ENCODE data around the gene SHF. TPM values are rescaled to one million over a fixed set of nuclear protein-coding genes. Genes with fewer than 3 reads are reported as not detected.

The SHF gene
- total RNA-seq, 1 experiment from 2014 or later: 21.7 TPM

- Histone ChIP-seq H3K79me2 (ENCODE audit: insufficient read depth, low read length) (peaks cover 3% of the 10 kb centered on the region; the same call in 1 of the 2 replicates), H3K14ac (ENCODE audit: insufficient read depth, low read length) (no peak overlapping the region), H3K4me2 (ENCODE audit: insufficient read depth, insufficient read length, low read length) (no peak overlapping the region), H4K20me1 (ENCODE audit: control insufficient read depth, insufficient read depth, insufficient read length) (no peaks in the 10 kb centered on the region), H3K79me1 (ENCODE audit: insufficient read depth, low read depth, low read length, poor library complexity, severe bottlenecking) (peaks cover 13% of the 10 kb centered on the region), H3K4me1 (ENCODE audit: insufficient read depth, low read length) (peaks cover 21% of the 10 kb centered on the region), H2AFZ (ENCODE audit: low read length) (no peak overlapping the region), H2BK12ac (ENCODE audit: insufficient read length, low read depth, low read length) (no peak overlapping the region), H3K9ac (ENCODE audit: extremely low read depth, insufficient read length, low read length) (no peak overlapping the region), H3K23ac (ENCODE audit: insufficient read length, low read depth, low read length) (no peak overlapping the region), H2BK5ac (ENCODE audit: insufficient read length, low read length) (no peak overlapping the region), H2BK120ac (ENCODE audit: low read depth, low read length, poor library complexity, severe bottlenecking) (no peak overlapping the region), H3T11ph (ENCODE audit: low read length) (no peak overlapping the region), H3K27me3 (ENCODE audit: insufficient read depth, low read length) (peaks cover 6% of the 10 kb centered on the region; the same call in 1 of the 2 replicates), H3K18ac (ENCODE audit: insufficient read length, low read depth, low read length) (no peak overlapping the region), H3K56ac (ENCODE audit: insufficient read length, low read depth, low read length) (no peak overlapping the region), H2AK5ac (ENCODE audit: insufficient read length, low read length) (no peak overlapping the region), H4K5ac (ENCODE audit: insufficient read length, low read depth, low read length) (no peak overlapping the region), H4K8ac (replicated peaks; ENCODE audit: insufficient read length, low read depth, low read length) (no peak overlapping the region), H3K23me2 (ENCODE audit: insufficient read length, low read depth, low read length, poor library complexity, severe bottlenecking) (peaks cover 5% of the 10 kb centered on the region), H2BK20ac (ENCODE audit: low read depth, low read length, poor library complexity, severe bottlenecking) (no peak overlapping the region), H3K27ac (ENCODE audit: insufficient read length, low read depth, low read length) (no peak overlapping the region), H2BK15ac (ENCODE audit: low read depth, low read length) (no peak overlapping the region), H3K9me3 (ENCODE audit: control insufficient read depth, low read depth, low read length) (no peaks in the 10 kb centered on the region), H4K91ac (ENCODE audit: insufficient read length, low read depth, low read length) (no peak overlapping the region), H3K4ac (ENCODE audit: low read depth, low read length) (no peak overlapping the region; the same call in 1 of the 2 replicates)
- no peak for TF ChIP-seq CTCF (conservative IDR thresholded peaks at IDR 0.05)
- peaks cover 22% of the 10 kb centered on the region for H3K27me3 Mint-ChIP-seq (ENCODE audit: low read depth)
- H3K4me3 Mint-ChIP-seq: peak overlapping the region in 1 of 2 experiments; percentile 70; a peak in 2 of 5 replicates
- H3K36me3 Mint-ChIP-seq (ENCODE audit: insufficient read depth in 1 of 3, low read depth in 3 of 3): peaks cover 5 to 11% (median 5%) of the 10 kb centered on the region in 3 experiments; a peak in 3 of 7 replicates
- peak overlapping the region in 1 of 3 experiments; percentile 80; a peak in 1 of 7 replicates for H3K27ac Mint-ChIP-seq
- no peaks in the 10 kb centered on the region; a peak in 2 of 5 replicates for H3K9me3 Mint-ChIP-seq
- DNase-seq: no peak
- peaks cover 61 to 62% of the 10 kb centered on the region in 2 experiments for H3K4me1 Mint-ChIP-seq
- WGBS (ENCODE audit: extremely low coverage, insufficient read length, low lambda C conversion rate): no CpG with 5 or more reads among the region's 9 CpGs
Observed at GRCh38 chr15:45184562-45185041, 3.2 kb downstream of the SHF start.
